SK-MEL-5 (cell line): ENCODE results near the gene CGREF1. TPM values are rescaled to one million over a fixed set of nuclear protein-coding genes. Genes with fewer than 3 reads are reported as not detected.
"Not testable (repeated sequence)": the region's sequence is repeated elsewhere in the genome, so short reads cannot be mapped to it uniquely, and the experiment has no call there.

Experiments
- DNase-seq: peaks from one replicate; pipeline ENCODE4 v3.0.0-alpha.2; 2016; ENCODE audit warnings: low read depth, low spot score
- in situ Hi-C: cut with HindIII; loops from 2 replicates; pipeline ENCODE4 v1.10.0; 2016; ENCODE audit warnings: low sequenced_read_pairs, high pct_unique_total_duplicates, low pct_unique_long_range_greater_than_20kb
- total RNA-seq: library from RNA; depleted of rRNA; stranded (reverse); fragments of >200 nt; shearing (Covaris generic); gene quantifications from 2 replicates; pipeline ENCODE4 v1.2.3, GENCODE V29; 2014

The CGREF1 gene
- total RNA-seq, 1 experiment from 2014 or later, result 22.3 TPM

- DNase-seq, result no peak
- in situ Hi-C loops, result no loop called here
These were observed 34.4 kb downstream of the CGREF1 start for GRCh38 chr2:27084297-27085061.

GRCh38 chr2:27083410-27084296 lies 35.3 kb downstream of the CGREF1 start:
- in situ Hi-C loops, result no loop called here
- no peak for DNase-seq

- in situ Hi-C loops, result no loop called here
- DNase-seq, result no peak
These were observed 36.0 kb downstream of the CGREF1 start for GRCh38 chr2:27082773-27083409.

GRCh38 chr2:27081984-27082772 lies 36.8 kb downstream of the CGREF1 start:
- in situ Hi-C loops, result no loop called here
- no peak for DNase-seq

- DNase-seq, result no peak
- in situ Hi-C loops, result no loop called here
These were observed 38.4 kb downstream of the CGREF1 start for GRCh38 chr2:27080603-27080936.

- no peak for DNase-seq
- in situ Hi-C loops, result no loop called here
These were observed 38.8 kb downstream of the CGREF1 start for GRCh38 chr2:27080140-27080469.

- in situ Hi-C loops, result no loop called here
- peak; percentile 58 for DNase-seq
These were observed 39.4 kb downstream of the CGREF1 start for GRCh38 chr2:27079233-27080139.

GRCh38 chr2:27078267-27079194 lies 40.4 kb downstream of the CGREF1 start, which contains the start of gene EMILIN1:
TSS of gene EMILIN1 (plus strand) at chr2:27078615. CDS start at chr2:27079066, 451 bp downstream.
- DNase-seq, result no peak
- in situ Hi-C loops, result no loop called here

- no peak for DNase-seq
- in situ Hi-C loops, result no loop called here
These were observed 41.7 kb downstream of the CGREF1 start for GRCh38 chr2:27077231-27077630.

- no peak for DNase-seq
These were observed 42.6 kb downstream of the CGREF1 start for GRCh38 chr2:27076323-27076722.

GRCh38 chr2:27075566-27075871 lies 43.4 kb downstream of the CGREF1 start:
- DNase-seq, in situ Hi-C loops: not testable (repeated sequence)

More at GRCh38 chr2:27076323-27076722, 42.6 kb downstream of the CGREF1 start:
- in situ Hi-C loops, result no loop called here

GRCh38 chr2:27074738-27075565 lies 44.0 kb downstream of the CGREF1 start:
- in situ Hi-C loops, result no loop called here
- no peak for DNase-seq

GRCh38 chr2:27073782-27074181 lies 45.1 kb downstream of the CGREF1 start:
- in situ Hi-C loops, result no loop called here
- DNase-seq, result no peak

GRCh38 chr2:27072920-27073319 lies 46.0 kb downstream of the CGREF1 start:
- in situ Hi-C loops, result no loop called here
- no peak for DNase-seq
